Stimulated activated CD4-positive, alpha-beta T cell treated with anti-CD3 and anti-CD28 coated beads, Interleukin-1b, Interleukin-23, amount 100 ng/mL, for 24 hours (primary cell): ENCODE measurements around the gene TOM1.

Experiments used
- DNase-seq, 4 experiments: peaks; one replicate each; pipeline ENCODE4 v3.0.0-alpha.2; 2020; ENCODE audit warnings: low read depth in 4 of 4, low spot score in 1 of 4

Gene TOM1

DNA sequence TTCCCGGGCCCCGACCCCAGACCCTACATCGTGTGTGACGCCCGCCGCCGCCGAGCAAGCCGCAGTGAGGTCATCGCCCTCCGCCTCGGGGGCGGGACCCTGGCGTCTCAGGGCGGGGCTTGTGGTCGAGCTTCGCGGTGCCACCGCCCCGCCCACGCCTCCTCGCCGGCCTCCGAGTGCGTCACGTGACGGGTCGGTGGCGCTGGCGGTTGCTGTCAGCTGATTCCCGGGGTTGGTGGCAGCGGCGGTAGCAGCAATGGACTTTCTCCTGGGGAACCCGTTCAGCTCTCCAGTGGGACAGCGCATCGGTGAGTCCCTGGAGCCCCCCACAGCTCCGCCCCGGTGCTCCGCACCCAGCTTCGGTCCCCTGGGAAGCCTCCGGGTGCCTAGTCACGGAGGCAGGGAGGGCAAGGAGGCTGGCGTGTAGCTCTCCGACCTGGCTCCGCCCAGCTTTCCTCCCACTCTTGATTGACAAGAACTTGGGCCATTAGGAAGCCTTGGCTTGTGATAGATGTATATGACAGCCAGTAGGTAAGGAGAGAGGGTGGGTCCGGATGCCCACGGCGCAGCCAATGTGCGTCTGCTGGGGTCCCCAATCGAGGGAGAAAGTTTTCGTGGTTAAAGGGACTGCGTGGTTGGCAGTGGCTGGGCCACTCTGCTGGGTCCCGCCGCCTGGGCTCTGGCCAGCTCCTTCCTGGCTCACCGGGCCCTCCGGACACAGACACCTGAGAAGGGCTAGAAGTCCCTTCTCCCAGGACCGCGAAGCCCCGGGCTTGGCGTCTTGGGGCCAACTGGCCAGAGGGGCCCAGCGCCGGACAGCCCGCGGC, at the start of gene TOM1:
Gene TOM1 (plus strand): TSS at position 222 of the 827 bp plus-strand sequence. CDS start 35 bp downstream, at position 257.
- DNase-seq = peak; percentile 94 to 99 (median 96)

DNA sequence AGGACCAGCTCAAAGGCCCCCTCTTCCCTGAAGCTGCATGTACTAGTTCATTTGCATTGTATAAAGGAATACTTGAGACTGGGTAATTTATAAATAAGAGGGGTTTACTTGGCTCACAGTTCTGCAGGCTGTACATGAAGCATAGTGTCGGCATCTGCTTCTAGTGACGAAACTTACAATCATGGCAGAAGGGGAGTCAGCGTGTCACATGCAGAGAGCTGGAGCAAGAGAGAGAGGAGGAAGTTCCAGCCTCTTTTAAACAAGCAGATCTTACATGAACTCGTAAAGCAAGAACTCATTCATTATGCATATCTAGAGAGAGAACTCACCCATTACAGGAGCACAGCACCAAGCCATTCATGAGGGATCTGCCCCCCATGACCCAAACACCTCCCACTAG, 49.5 kb upstream of the TOM1 start:
- DNase-seq = no peak

DNA sequence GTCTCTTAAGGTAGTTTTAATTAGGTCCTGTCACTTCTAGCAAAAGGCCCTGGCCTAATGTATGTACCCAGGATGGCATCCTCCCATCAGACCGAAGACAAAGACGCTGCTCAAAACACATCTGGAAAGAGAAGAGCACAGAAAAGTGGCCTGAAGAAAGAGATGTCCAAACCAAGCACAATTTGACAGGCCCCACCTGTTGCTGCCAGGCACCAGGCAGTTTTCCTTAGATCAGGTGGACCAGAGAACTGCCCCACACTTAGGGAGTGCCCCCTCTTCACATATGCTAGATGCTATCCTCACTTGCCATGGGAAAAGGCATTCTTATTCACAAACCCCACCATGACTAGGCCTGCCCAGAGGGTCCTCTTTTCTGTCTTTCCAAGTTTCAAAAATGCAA, 45.7 kb upstream of the TOM1 start:
- no peak for DNase-seq

DNA sequence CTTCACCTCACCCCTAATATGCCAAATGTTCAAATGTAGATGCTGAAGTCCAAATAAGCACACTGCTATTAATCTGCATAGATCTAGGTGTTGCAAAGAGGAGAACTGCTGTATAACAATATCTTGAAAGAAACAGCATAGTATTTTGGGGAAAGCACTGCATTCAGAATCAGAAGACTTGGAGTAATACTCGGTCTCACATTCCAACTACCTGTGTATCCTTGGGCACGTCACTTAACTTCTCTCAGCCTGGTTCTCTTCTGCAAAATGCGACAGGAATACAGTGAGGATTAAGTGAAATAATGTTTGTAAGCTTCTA, 42.7 kb upstream of the TOM1 start:
- no peak for DNase-seq

DNA sequence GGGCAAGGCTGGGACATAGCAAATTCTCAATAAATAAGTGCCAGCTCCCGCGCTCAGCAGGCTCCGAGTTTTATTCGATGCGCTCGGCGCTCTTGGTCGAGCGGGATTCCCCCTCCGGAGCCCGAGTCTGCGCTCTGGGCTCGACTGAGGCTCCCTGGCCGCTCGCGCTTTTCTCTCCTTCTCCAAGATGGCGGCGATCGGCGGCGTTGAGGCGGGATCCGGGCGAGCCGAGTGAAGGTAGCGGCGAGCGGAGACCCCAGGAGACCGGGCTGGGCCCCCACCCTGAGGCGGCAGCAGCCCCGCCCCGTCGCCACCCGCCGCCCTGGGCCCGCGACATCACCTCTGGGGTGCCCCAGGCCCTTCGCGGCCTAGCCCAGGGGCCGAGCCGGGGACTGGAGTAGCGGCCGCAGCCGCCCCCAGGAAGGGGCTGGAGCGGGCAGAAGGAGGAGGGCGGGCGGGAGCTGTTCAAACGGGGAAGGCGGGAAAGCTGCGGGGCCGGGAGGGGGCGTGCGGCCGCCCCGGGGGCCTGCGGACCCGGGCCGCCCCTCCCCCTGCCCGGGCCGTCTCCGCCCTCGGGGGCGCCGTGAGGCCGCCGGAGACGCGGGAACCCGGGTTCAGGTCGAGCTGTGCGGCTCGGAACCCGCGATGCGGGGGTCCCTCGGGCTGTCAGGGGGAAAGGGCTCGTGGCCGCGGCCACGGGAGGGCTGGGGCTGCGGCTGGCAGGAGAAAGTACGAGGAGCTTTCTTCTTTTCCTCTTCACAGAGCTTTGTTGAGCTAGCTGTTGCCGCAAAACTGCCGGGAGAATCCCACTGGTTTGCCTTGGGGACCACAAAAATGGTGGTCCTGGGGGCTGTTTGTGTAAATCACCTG, 42.1 kb upstream of the TOM1 start, which contains the start of gene HMGXB4:
Gene HMGXB4 (plus strand): TSS at position 173 of the 870 bp plus-strand sequence. CDS start 4,898 bp downstream, outside the sequence.
- DNase-seq = peak; percentile 72 to 79 (median 72)

DNA sequence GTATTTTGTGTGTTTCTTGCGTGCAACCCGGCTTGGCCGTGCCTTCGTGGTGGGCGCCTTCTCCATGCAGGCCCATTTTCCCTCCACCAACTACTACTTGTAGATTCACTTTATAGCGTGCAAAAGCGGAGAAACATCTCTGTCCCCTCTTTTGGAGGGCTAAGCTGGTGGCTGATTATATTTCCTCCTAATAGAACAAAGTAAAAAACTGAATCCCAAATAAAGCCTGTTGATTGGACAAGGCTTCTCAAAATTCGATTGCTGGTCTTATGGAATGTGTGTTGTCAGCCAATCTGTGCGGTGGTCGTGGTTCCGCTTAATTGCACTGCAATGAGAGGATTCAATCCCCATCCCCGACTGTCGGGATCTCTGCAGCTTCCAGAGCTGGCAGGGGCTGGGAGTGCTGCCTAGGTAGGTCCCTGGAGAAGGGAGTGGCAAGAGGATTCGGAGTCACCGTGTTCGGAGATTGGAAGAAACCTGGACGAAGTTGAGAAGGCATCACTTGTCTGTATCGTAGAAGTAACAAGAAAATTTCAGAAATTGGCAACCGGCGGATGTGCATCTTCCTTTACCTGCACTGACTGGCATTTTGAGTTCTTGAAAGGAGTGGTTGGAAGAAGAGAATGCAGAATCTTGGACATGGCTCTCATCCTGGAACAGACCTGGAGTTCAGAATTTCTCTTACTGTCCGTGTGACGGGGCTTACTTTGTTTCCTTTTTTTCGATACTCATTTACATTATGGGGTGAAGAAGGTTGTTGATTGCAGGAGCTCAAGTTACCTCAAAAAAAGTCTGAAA, 41.3 kb upstream of the TOM1 start:
- no peak for DNase-seq

DNA sequence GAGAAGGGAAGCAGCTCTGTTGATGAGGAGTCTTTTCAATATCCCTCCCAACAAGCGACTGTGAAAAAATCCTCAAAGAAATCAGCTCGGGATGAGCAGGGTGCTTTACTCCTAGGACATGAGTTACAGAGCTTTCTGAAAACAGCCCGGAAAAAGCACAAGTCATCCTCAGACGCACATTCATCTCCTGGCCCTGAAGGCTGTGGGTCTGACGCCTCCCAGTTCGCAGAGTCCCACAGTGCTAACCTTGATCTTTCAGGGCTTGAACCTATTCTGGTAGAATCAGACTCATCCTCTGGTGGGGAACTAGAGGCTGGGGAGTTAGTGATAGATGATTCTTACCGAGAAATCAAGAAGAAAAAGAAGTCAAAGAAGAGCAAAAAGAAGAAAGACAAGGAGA, 34.7 kb upstream of the TOM1 start:
- no peak for DNase-seq

DNA sequence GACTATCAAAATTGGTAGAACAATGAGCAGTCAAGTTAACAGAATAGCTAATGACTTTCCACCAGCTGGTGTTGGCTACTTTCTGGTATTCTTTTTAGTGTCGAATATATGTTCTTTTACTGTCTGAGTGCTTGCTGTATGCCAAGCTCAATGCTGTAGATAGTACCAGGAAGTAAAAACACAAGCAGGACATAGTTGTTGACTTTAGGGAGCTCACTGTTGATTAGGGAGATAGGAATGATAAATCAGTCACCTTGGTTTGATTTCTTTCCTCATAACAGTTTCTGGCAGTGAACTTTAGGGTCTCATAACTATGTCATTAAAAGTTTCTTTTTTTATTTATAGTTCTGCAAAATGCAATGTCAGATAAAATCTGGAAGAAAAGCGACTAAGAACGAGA, 33.4 kb upstream of the TOM1 start:
- DNase-seq = no peak

DNA sequence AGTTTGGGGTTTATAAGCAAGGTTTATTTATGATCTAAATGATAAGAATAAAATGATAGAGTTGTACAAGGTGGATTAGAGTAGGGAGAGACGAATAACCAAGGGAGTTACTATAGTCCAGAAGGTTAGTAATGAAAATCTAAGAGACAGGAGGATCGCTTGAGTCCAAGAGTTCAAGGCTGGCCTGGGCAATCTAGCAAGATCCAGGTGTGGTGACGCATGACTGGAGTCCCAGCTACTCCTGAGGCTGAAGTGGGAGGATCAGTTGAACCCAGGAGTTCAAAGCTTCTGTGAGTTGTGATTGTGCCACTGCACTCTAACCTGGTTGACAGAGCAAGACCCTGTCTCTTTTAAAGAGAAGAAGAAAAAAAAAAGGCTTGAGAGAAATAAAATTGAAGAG, 30.1 kb upstream of the TOM1 start:
- no peak for DNase-seq

DNA sequence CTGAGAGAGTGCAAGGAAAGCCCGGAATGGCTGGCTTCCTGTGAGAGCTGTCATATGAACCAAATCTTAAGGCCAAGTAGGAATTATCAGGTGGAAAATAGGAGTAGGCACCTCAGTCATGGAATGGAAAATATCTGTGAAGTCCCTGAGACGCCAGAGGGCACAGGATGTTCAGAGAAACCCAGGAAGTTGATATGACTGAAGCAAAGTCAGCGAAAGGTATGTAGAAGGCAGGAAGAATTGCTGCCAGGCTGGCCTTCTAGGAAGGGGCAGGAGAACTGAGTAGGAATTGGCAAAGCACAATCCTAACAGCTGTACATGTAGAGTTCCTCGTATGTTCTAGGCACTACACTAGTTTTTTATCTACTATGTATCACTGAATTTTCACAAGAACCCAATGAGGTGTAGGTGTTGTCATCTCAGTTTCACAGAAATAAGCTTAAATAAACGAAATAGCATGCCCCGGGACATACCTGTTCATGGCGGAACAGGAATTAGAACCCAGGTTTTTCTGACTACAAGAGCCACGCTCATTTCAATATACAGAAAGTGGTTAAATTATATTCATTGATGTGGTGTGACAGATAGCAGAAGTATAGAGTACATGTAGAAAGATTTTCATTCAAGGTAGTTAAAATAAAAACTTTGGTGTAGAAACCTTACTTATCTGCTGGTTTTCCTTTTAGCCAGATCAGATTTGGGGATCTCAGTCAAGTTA, 25.4 kb upstream of the TOM1 start:
- DNase-seq = no peak

DNA sequence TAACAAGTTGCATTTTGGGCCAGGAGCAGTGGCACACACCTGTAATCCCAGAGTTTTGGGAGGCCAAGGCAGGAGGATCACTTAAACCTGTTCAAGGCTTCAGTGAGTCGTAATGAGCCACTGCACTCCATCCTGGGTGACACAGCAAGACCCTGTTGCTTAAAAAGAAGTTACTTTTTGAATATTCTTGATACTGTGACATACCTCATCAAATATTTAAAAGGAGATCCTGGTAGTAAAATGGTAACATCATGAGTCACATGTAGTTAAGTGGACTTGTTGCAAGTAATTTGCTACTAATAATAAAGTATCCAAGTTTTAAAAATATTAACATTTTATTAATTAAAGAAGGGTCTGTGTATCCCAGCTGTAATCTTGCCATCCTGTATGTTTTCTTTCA, 24.1 kb upstream of the TOM1 start:
- DNase-seq = no peak

DNA sequence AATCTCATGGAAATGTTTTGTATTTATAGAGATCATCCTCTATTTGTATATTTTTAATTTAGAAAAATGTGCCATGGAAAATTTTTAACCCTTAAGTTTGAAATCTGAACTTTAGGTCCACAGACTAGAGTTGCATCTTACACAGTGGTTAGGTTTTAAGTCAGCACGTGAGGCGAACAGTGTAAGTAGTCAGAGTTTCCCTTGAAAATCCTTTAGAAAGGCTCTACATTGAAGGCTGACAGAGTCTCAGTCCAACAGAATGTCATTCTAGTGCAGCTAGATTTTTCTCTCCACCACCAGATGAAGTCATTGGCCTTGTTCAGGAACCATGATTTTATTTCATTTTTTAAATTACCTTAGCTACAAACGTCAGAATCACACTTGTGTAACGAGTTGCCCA, 23.7 kb upstream of the TOM1 start:
- no peak for DNase-seq

DNA sequence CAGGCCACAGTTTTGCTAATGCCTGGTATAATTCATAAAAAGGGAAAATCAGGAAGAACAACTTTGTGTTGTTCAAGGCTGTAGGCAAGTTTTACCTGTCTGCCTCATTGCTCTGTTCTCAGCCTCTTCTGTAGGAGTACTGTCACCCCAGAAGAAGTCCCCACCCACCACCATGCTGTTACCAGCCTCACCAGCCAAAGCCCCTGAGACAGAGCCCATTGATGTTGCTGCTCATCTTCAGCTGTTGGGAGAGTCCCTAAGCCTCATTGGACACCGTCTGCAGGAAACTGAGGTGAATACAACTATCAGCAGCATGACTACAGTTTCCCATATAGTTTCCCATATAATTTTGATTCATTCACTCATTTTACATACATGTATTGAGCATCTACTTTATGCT, 11.6 kb upstream of the TOM1 start:
- DNase-seq = no peak

DNA sequence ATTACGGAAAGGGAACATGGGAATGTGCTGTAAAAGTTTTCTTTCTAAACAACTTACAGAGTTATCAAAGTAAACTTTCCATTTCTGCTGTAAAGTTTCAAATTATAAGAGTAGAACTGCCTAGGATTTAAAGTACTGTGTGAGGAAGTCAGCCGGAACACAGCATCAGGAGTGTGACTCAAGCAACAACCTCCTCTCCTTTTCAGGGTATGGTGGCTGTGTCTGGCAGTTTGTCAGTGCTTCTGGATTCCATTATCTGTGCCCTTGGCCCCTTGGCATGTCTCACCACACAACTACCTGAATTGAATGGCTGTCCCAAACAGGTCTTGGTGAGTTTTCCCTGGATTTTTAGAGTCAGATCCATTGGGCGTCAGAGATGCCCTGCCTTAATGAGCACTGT, 6.9 kb upstream of the TOM1 start:
- no peak for DNase-seq

DNA sequence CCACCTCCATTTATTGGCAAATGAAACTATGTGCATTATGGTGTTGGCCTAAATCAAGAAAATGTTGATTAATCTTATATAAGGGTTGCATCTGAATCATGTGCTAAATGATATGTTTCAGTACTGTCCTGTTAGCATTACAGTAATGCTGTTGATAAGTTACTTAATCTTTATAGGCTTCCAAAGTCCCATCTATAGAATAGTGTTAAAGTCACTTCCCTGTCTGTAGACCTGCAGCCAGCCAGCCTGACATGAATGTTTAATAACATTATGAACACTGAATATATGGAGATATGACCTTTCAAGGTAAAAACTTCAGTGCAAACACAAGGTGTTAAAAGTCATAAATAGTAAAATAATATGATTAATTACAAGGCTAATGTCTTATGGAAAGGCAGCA, 3.6 kb upstream of the TOM1 start:
- DNase-seq = no peak

DNA sequence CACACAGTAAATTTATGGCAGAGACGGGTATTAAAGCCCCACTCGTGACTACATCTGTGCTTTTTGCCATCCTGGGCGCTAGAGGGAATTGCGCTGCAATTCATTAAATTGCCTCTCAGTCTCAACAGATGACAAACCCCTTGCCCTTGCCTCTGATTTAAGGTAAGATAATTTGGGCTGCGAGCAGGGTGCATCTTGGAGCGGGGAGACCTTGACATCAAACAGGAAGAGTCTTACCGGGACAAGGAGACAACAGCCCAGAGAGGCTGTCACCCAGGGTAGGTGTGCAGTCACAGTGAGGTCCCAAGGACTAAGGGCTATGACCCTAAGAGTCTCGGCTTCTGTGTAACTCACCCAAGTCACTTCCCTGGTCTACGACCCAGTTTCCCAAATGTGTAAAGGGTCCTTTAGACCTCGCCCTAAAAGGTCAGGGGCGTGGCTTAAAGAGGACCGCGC, 449 bp upstream of the TOM1 start:
- no peak for DNase-seq

DNA sequence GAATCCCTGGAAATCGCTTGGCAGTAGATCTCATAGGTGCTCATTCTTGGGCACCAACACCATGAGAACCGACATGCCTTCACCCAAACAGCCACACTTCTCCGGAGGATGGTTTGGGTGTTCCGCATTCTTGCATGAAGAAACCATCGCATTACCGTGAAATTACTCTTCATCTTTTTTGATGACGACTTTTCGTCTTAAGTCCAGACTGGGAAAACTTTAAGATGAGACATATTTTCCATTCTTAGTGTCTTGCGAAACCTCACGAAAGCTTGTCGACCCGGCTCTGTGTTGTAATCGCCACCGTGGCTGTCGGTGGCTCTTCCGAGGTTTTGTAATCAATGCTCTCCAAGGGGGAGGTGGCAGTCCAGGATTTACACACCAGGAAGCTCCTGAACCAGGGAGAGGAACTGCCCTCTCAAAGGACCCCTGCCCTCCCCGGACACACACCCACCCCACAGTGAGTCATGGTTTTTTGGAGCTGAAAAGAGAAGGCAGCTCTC, 1.7 kb downstream of the TOM1 start:
- DNase-seq = no peak

DNA sequence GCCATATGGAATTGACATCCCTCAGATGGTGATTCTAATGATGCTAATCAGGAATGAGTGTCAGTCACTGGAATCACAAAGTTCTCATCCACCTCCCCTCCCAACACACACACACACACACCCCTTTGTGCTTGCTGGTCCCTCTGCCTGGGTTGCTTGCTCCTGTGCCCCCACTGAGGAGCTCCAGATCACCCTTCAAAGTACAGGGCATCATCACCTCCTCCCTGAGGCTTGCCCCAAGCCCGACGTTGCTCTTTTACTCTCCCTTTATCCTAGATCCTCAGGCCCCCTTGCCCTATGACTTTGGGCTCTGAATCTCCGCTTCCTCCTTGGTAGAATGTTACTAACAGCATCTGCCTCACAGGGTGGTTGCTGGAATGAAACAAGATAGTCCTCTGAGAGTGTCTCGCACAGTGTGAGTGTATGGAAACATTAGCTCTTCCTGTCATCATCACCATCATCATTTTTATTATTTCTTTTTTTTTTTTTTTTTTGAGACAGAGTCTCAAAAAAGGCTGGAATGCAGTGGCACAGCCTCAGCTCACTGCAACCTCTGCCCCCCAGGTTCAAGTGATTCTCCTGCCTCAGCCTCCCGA, 3.4 kb downstream of the TOM1 start:
- no peak for DNase-seq

DNA sequence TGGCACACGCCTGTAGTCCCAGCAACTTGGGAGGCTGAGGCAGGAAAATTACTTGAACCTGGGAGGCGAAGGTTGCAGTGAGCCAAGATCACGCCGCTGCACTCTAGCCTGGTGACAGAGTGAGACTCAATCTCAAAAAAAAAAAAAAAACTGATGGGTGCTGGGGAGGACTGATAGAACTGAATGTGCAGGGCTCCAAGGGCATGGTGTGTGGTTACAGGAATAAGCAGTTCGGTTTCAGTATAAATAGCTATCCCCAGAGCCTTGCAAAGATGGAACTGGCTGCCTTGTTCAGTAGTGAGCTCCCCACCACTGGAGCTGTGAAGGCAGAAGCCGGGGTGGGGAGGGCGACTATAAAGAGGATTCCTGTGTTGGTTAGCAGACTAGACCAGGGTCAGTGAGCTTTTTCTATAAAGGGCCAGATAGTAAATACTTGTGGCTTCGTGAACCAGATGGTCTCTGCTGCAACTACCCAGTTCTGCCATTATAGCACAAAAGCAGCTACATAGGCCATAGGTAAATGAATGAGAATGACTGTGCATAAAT, 5.9 kb downstream of the TOM1 start:
- DNase-seq = no peak
